Stimulated activated CD4-positive, alpha-beta T cell treated with anti-CD3 and anti-CD28 coated beads, Interleukin-4, amount 100 ng/mL, for 4 hours (primary cell): ENCODE measurements around the gene RPAP3.
A peak's percentile ranks its signal among the peaks of the same experiment; 100 is the strongest.
"Not testable (repeated sequence)": the region's sequence is repeated elsewhere in the genome, so short reads cannot be mapped to it uniquely, and the experiment has no call there.

ENCODE experiments used
- DNase-seq, 2 experiments: peaks; one replicate each; pipeline ENCODE4 v3.0.0-alpha.2; 2020

Gene RPAP3

DNA sequence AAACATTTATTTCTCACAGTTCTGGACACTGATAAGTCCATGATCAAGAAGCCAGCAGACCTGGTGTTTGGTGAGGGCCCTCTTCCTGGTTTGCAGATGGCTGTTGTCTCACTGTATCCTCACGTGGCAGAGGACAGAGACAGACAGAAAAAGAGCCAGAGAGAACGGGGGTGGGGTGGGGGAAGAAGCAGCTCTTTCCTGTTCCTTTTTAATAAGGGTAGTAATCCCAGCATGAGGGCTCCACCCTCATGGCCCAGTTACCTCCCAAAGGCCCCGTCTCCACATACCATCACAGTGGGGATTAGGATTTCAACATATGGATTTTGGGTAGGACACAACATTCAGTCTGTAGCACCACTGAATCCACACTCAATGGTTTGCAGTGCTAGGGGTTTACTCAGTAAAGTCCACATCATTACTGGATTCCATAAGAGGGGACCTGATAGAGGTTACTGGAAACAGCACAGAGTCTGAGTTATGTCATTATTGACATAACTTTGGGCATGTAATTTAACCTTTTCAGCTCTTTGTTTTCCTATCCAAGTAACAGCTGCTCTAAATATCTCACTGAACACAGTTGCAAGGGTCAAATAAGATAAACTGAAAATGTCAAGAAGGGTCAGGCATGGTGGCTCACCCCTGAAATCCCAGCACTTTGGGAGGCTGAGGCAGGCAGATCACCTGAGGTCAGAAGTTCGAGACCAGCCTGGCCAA, 53.2 kb downstream of the RPAP3 start:
- DNase-seq: no peak

DNA sequence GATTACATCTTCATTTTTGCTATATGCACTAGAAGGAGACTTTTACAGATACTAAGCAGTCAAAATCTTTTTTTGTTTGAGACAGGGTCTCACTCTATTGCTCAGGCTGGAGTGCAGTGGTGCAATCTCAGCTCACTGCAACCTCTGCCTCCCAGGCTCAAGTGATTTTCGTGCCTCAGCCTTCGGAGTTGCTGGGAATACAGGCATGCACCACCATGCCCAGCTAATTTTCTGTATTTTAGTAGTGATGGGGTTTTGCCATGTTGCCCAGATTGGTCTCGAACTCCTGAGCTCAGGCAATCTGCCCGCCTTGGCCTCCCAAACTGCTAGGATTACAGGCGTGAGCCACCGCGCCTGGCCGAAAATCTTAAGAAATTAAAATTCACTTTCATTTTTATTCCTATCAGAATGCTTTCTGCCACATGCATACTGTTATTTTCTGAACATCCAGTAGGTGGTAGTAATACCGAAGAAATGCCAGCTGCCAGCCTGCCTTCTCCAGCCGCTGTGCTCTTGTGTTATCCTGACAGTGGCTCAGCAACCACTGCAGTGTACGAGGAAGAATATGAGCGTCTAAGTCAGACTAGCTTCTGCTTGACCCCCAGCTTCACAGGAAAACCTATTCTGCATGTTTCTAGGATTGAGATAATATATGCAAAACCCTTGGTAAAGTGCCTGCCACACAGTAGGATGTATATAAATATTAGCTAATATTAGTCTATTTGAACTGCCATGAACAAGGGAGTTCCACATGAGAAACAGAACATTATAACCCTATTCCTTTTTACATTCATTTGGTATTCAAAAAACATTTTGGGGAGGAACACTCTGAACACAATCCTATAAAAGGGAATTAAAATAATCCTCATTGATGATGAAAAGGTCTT, 54.2 kb downstream of the RPAP3 start:
- DNase-seq: peak; percentile 16 to 45

DNA sequence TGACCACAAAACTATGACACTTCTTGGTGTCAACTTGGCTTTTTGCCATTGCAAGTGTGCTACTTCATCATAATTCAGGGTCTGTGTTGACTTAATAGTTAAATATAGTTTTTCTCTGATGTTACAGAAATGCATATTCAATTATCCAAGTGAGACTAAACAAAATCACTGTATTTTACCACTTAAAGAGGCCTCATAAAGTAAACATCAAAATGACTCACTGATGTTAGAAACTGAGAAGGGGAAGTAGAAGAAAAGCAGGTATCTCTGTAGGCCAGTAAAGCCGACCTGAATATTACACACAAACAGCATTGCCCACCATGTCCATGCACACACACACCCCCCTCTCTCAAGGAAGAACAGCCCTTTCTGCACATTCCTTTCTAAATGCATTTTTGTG, 55.4 kb downstream of the RPAP3 start:
- DNase-seq: no peak

DNA sequence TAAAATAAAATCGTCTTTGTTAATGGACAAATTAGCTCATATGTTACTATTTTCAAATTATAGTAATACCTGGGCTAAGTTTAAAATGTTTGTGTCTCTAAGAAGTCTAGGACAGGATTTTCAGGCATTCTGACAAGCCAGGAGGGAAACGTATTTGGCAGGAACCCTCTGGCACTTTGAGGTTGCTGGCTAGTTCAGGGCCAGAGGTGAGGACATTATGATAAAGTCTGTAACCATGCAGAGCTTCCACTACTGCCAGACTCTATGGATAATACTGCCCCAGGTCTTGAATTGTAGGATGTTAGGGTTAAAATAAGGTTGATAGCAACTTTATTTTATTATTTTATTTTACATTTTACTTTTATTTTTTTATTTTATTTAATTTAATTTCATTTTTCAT, 56.4 kb downstream of the RPAP3 start:
- no peak for DNase-seq

DNA sequence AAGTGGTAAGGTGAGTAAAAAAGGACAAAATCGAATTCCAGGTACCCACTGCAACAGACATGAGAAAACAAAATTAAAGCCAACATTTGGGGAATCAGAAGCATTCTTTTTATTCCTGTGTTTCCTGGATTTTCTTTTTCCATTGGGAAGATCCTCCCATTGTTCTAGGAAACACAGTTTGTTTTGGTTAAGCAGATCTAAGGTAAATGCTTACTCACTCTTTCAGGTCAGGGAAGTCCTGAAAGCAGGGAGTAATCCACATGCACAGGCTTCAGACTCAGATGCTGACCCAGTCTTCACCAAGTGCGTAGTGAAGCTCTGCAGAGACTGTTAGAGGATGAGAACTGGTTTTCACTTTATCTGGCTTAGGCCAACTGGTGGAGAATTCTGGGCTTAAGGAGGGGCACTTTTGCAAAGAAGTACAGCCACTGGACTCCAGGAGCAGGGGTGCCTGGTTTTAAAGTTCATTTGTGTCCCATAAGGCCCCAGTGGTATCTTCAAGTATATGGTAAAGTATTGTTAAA, 57.7 kb downstream of the RPAP3 start:
- DNase-seq: no peak

DNA sequence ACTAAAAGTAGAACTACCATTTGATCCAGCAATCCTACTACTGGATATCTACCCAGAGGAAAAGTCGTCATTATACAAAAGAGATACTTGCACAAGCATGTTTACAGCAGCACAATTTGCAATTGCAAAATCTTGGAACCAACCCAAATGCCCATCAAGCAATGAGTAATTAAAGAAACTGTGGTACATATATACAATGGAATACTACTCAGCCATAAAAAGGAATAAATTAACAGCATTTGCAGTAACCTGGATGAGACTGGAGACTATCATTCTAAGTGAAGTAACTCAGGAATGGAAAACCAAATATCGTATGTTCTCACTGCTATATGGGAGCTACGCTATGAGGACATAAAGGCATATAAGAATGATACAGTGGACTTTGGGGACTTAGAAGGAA, 63.5 kb downstream of the RPAP3 start:
- DNase-seq: not testable (repeated sequence)

DNA sequence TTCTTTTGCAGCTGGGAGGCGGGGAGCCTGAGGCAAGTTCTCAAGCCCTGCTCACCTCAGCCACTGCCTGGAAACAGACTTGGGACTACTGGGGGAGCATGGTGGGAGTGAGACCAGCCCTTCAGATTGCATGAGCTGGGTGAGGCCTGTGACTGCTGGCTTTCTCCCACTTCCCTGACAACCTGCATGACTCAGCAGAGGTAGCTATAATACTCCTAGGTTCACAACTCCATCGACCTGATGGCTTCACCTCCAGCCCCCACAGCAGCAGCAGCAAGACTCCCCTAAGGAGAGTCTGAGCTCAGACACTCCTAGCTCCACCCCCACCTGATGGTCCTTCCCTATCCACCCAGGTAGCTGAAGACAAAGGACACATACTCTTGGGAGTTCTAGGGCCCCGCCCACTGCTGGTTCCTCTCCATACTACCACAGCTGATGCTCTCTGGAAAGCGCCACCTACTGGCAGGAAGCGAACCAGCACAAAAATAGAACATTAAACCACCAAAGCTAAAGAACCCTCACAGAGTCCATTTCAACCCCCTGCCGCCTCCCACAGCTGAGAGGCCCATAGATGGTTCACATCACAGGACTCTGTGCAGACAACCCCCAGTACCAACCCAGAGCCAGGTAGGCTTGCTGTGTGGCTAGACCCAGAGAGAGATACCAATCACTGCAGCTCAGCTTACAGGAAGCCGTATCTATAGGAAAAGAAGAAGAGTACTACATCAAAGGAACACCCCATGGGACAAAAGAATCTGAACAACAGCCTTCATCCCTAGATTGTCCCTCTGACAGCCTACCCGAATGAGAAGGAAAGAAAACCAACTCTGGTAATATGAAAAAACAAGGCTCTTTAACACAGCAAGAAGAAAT, 68.7 kb downstream of the RPAP3 start:
- DNase-seq: peak; percentile 26 to 27

DNA sequence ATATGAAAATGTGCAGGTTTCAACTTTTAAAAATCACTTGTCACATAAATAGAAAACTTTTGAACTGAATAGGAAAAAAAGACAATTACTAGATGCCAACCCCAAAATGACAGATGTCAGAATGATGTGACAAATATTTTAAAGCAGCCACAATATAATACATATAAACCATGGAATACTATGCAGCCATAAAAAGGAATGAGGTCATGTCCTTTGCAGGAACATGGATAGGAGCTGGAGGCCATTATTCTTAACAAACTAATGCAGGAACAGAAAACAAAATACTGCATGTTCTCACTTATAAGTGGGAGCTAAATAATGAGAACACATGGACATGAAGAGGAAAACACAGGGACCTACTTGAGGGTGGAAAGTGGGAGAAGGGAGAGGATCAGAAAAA, 70.1 kb downstream of the RPAP3 start:
- not testable (repeated sequence) for DNase-seq

DNA sequence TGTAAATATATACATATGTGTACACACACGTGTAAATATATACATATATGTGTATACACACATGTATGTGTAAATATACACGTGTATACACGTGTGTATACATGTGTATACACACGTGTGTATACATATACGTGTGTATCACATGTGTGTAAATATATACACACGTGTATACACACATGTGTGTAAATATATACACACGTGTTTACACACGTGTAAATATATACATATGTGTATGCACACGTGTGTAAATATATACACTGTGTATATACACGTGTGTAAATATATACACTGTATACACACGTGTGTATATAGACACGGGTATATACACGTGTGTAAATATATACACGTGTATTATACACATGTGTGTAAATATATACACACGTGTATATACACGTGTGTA, 71.7 kb downstream of the RPAP3 start:
- no peak for DNase-seq

DNA sequence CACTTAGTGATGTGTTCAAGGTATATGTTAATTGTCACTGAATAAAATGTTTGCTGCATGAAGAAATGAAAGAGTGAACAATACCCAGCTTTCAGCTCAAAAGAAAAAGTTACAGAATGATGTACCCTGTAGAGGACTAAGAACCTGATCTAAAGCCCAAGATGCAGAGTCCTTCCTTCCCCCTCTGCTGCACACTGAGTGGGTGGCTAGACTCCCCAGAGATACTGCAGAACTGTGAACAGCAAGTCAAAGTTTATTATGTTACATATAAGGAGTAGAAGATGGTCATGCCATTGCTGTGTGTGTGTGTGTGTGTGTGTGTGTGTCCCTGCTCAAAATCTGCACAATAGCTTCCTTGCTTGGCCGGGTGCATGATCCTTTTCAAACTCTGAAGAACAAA, 83.9 kb downstream of the RPAP3 start:
- DNase-seq: no peak

DNA sequence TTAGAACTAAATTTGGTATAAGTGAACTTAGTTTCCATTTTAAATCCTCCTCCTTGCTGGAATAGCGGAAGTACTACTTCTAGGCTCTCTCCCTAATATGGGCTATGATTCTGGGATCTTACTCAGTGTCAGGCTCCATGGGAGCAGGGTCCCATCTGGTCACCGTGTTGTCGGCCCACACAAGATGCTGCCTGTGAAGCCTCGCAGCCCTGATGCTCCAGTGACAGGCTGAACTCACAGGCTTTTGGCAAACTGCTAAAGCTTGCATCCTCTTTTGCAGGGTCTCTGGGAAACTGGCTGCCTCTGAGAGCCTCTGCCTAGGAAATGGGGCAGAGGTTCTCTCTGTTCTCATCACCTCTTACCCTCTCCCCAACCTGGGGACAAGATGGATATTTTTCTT, 88.4 kb downstream of the RPAP3 start:
- DNase-seq: no peak

DNA sequence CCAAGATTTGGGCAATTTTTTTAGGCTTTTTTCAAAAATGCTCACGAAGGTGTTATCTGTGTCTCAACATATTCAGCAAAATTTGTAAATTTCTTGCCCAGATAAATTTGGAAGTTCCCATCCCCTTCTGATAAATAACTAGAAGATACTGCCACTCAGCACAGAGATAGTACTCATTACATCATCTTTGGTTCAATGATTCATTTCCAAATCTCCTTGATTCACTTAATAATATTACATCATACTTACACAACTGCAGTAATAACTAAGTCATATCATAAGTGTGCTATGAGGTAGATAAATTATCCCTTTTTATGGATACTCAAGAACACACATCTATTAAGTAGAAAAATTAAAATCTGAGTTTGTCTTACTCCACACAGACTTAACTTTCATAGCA, 89.4 kb downstream of the RPAP3 start:
- DNase-seq: no peak

DNA sequence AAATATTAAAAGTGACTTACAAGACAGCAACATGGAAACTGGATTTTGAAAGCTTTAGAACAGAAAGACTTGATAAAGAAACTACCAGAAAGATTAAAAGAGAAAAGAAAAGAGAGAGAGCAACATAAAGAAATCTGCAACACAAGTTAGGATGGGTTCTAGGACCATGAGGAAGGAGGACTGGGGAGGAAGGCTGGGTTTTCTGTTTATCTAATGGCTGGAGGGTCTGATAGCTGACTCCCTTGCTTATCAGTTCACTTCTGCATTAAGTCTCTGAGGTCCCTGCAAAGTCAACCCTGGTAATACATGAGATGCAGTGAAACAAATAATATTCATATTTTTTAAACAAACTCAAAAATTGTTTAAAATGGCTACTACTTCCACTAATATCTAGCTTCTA, 90.1 kb downstream of the RPAP3 start:
- DNase-seq: no peak

DNA sequence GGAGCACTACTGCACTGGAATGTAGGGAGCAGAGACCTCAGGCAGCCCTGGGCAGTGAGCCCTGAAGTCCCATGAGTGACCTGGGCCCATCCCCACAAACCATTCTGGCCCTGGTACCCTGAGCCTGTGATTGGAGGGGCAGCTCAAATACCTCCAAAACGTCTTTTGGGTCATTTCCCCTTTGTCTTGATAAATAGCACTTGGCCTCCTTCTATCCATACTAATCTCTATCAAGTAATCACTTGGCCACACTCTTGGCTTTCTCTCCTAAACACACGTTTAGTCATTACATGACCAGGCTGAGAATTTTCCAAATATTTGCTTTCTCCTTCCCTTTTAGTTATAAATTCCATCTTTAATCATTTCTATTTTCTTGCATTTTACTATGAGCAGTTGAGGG, 91.3 kb downstream of the RPAP3 start:
- no peak for DNase-seq

DNA sequence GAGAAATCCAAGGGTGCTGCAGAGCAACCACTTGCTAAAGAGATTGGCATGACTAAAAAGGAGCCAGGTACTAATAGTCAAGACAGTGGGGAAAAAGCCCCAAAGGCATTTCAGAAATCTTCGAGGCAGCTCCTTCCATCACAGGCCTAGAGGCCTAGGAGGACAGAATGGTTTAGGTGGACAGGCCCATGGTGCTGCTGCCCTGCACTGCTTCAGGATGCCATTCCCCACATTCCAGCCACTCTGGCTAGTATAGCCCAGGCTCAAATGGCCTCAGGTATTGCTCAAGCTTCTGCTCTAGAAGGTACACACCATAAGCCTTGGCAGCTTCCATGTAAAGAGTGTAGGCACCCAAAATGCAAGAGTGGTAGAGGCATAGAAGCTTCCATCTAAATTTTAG, 92.9 kb downstream of the RPAP3 start:
- no peak for DNase-seq

DNA sequence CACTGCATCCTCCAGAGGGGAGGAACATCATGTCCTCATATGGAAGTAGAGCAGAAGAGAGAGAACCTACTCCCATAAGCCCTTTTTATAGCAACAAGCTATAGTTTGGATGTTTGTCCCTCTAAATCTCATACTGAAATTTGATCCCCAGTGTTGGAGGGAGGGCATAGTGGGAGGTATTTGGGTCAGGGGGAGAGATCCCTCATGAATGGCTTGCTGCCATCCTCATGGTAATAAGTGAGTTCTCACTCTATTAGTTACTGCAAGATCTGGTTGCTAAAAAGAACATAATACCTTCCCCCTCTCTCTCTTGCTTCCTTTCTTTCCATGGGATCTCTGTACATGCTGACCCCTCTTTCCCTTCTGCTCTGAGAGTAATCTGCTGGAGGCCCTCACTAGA, 93.9 kb downstream of the RPAP3 start:
- DNase-seq: no peak
